LoVo (cell line): ENCODE measurements around the gene VGLL4.
"Not testable (repeated sequence)": the region's sequence is repeated elsewhere in the genome, so short reads cannot be mapped to it uniquely, and the experiment has no call there.

Experiments used
- DNase-seq: peaks from one replicate; pipeline ENCODE4 v3.0.0-alpha.2; 2016; ENCODE audit warnings: low spot score

Gene VGLL4

DNA sequence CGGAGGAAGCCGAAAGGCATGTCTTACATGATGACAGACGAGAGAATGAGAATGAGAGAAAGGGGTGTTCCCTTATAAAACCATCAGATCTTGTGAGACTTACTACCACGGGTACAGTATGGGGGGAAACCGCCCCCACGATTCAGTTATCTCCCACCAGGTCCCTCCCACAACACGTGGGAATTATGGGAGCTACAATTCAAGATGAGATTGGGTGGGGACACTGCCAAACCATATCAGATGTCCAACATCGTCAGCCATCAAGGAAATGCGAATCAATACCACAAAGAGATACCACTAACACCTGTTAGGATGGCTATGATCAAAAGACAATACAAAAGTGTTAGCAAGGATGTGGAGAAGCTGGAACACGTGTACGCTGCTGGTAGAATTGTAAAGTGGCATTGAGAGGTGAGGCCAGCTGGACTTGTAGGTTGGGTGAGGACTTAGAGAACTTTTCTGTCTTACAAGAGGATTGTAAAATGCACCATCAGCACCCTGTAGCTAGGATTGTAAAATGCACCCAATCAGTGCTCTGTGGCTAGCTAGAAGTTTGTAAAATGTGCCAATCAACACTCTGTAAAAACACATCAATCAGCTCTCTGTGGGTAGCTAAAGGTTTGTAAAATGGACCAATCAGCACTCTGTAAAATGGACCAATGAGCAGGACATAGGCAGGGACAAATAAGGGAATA lies 37.5 kb downstream of the VGLL4 start:
- DNase-seq: no peak

DNA sequence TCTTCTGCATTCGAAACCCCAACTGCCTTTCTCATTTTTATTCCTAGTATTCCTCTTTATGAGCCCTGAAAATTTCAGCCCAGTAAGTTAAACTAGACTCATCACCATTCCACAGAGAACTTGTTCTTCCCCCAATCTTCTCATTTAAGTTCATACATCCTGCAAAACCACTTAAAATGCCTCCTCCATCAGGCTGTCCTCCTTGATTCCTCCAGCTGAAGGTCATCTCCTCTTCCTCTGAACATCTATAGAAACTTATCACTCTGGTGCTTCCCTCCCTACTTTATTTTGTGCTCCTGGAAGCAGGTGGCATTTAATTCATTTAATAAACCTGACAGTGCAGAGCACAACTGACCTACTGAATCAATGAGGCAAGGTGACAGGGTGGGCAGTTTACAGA lies 38.3 kb downstream of the VGLL4 start:
- no peak for DNase-seq

DNA sequence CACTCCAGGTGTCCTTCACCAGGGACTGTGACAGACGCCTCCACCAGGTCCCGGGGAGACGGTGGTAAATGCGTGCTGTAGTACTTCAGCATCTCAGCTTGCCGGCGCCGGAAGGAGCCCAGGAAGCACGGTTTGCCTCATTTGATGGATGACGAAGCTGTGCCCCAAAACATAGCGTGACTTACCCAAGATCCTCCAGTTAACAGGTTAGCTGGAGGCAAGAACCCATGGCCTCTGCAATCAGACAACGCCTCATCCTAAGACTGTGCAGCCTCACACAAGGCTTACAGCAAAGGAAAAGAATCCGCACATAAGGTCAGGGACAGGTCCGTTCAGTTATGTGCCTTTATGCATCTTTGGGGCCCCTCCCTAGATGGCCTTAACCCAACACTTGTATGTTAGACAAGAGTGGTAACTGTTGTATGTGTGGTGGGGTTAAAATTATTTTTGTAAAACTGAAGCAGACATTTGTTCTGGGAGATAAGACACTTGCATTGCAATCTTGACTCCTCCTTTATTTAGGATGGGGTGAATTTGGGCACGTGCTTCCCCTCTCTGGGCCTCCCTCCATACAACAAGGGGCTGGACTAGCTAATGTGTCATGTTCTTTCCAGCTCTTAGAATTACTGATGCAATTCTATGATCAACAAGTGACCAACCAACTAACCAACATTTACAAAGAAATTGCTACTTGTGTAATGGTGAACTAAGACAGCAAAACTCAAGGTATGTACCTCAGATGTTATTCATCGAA lies 39.4 kb downstream of the VGLL4 start:
- DNase-seq: no peak

DNA sequence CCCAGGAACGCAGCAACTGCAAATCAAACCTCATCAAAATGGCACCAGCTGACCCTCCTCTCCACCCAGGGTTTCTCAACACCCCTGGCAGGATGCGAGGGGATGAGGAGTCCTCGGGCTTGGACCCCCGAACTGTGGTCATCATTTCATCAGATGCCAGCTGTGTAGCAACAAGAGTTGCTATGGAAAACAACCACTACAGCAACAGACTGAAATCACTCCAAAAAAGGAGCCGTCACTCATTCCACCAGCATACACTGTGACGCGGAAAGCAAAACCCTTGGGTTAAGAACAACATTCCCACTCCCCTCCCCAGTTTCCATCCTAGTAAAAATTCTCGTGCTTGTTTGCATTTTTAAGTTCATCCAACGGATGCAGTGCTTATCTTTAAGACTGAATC lies 40.1 kb downstream of the VGLL4 start:
- no peak for DNase-seq

DNA sequence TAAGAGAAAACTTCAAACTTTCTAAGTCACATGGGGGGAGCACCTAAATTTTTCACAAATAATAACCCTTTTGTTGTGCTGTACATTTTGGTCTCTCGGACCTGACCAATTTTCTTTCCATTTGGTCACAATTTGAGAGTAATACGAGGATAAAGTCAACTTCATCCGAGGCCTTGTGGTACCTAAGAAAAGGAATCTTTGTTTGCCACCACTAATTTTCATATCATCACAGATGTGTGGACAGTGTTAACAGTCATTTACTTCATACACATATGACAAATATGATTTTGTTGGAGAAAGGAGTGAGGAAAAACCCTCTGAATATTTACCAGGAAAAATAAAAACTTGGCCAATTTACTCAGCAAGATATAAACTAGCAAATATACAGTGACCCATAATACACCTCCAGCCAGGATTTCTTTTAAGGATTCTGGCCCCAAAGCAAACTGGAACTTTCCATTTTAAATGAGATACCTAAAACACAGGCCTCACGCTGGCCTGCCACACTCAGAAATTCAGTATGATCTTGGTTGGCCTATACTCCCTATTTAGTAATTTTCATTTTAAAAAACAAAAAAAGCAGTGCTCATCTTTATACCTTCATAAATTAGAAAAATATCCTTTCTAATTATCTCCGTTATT lies 40.7 kb downstream of the VGLL4 start:
- DNase-seq: no peak

DNA sequence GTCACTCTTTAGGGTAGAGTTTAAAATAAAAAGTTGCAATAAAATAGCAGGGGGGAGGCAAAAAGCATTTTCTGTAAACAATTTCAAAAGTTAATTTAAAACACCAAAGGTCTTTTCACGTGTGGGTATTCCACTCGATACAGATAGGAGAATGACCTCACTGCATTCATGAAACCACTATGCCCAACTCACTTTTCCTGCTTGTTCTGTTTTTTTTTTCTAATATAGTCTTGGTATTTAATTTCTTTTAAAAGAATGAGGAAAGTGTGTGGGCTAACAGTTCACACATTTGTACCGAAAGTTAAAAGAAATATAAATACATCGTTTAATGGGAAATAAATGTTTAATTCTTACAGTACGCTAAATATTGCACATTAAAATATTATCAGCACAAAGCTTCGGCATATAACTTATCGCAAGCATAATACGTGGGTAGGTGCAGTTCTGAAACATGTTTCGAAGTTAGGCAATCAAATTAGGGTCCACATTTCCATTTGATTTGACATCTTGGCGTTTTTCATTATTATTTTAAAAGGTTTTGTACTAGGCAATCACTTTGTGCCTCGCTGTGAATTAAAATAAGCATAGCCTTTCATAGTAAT lies 41.4 kb downstream of the VGLL4 start:
- no peak for DNase-seq

DNA sequence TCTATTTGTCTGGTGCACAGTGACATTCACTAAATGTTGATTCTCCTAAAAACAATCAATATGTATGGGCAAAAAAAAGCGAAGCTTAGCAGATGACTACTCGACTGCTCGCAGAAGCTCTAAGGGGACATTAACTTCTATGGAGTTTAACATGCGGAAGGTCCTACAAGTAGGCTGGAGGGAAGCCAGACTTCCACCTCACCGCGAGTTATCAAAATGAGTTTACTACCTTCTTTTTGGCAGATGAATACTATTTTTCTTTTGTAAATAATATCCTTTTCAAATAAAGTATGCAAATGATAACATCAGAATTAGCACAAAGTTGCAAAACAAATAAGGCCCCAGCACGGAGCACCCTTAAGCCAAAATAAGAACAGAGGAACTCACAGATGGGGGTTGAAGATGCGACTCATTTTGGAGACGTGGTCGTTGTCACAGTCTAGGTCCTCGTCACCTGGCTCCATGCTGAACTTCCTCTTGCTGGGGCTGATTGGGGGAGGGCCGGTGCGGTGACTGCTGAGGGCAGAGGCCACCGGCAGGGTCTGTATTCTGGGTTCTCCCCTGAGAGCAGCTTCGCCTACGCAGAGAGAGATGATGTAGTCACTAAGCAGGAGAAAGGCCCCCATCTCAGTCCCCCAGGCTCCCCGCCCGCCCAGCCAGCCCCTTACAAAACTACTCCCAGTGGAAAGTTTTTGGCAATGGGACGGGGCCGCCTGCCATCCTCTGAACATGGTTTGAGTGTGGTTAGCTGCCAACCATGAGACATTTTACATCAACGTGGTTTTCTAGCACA lies 42.1 kb downstream of the VGLL4 start:
- no peak for DNase-seq

DNA sequence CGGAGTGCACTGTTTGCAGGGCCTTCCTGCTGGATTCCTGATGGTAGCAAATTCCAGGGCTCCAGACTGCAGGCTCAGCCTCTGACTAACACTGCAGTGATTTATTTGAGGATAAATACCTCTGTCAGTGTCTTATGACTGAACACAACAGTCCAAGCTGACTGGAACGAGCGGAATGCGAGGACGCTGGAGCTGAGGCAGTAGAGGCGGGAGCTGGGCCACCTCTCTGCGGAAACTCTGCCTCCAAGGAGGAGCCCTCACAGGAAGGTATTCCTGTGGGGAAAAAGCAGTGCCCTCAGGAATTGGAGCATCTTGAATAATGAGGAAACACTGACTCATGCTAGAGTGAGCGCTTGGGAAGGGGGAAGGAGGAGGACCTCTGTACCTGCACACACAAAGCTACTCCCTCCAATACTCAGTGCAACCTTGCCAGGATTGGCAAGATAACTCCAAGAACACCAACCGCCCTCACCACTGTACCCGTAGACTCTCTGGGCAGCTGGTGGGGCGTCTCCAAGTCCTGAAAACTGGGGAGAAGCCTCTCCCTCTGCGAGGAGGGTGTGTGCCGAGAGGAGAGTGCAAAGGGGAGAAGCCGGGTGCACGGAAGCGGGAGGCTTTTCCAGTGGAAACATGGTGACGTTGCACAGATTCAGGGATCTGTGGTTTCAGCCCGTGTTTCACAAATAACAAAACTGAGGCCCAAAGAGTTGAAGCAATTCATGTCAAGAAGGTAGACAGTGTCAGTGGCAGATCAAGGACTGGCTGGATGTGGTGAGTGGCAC lies 43.0 kb downstream of the VGLL4 start:
- no peak for DNase-seq

DNA sequence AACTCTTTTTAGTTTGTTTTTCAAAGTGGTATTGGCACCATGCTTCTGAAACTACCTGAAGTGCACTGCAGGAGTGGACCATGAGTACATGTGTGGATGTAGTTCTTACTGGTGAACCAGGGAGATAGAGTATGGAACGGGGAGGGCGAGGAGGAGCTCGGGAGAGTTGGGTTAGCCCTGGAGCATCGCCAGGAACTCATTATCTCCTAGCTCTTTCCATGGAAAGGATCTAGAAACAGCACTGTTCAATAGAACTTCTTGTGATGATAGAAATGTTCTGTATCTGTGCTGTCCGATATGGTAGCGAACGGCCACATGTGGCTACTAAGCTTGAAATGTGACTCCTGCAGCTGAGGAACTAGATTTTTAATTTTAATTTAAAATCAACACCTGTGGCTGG lies 47.3 kb downstream of the VGLL4 start:
- no peak for DNase-seq

DNA sequence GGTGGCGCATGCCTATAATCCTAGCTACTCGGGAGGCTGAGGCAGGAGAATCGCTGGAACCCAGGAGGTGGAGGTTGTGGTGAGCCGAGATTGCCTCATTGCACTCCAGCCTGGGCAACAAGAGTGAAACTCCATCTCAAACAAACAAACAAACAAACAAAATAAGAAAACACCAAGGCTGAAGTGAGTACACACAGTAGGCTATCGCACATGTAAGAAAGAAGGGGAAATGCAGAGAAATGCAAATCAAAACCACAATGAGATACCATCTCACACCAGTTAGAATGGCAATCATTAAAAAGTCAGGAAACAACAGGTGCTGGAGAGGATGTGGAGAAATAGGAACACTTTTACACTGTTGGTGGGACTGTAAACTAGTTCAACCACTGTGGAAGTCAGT lies 48.7 kb downstream of the VGLL4 start:
- not testable (repeated sequence) for DNase-seq

DNA sequence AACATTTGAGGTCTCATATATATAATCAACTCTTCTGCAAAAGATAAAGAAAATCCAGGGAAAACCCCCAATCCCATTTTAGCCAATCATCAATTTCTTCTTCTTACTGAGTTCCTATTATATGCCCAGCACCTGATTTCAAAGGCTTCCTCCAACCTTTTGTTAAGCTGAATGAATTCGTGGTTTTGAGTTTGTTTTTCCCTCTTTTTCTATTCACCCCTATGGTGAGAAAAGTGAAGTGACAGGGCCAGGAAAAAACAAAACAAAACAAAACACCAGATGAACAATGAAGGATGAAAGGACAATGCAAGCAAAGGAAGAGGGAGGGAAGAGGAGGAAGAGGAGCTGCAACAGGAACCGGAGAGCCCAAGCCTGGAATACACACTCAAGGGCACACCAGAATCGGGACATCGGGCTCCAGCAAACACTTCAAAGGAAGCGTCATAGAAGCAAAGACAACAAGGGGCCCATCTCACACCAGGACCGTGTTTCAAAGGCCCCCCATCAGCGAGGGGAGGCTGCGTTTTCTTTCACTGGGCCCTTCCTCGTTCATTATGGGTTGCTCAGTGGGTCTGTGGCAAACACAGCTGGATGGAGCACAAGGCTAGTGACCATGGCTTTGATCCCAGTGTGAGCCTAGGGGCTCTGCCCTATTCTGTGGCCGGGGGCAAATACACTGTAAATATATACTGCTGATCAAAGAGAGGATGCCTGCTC lies 50.2 kb downstream of the VGLL4 start:
- DNase-seq: no peak

DNA sequence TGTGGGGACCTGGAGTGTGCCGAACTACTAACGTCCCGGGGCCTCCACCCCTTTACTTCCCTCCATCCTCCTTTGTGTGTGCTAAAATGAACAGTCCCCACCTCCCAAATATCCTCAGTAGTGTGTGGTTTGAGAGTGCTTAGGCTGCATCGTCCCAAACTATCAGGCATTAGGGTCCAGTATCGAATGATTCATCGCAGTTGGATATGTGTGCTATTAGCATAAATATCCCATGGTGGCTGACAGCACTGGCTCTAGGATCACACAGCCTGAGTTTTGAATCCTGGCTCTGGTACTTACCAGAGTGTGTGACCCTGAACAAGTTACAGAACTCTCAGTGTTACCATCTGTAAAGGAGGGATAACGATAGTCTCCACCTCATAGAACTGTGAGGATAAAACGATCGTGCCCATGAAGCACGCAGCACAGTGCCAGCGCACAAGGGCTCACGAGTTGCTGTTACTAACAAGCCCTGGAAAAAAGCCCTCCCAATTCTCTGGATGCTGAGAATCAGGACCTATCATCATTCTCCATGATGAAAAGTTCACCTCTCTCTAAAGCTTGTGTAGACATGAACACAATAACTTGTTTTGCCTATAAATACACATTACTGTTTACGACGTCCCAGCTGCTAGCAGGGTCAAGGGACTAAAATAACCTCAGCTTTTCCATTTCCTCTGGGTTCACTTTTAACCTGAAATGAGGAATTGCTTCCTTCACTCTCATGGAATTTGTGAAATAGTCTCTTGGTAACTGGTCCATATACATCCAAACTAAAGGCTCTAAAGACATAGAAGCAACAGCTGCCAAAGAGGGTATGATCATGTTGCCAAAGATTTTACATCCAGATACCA lies 51.0 kb downstream of the VGLL4 start:
- DNase-seq: no peak

DNA sequence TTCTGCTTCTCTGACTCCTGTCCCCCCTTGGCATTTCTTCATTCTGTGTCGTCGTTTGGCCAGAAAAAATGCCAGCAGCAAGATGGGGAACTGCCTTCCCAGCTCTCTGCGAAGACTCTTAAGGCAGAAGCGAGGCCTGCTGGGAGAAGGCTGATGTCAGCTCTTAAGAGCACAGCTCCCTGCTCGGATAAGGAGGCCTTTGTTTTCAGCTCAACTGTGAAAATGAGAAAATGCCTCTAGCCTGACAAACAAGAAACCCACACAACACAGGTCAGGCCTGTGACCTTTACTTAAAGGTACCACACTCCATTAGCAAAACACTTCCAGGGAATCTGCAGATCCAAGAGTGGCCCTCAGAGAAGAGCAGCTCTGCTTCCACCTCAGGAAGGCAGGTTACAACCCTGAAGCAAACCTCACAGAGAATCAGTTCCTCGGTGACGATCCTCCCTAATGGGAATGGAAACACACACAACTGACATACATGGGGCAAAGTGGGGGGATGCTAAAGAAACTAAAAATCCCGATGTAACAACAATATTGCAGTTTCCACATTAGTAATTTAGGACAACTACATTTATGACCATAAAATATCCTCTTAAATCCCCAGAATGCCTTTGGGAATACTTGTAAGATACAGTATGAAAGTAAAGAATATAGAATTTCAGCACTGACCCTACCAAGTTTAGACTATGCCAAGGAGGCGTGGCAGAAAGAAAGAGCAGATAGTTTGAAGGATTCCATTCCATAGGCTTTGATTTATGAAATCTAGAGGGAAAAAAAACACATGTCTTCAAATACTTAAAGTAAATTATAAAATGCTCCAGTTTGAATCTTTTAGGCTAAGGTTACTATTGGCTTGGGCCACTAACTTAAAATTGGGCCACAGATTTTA lies 52.1 kb downstream of the VGLL4 start:
- no peak for DNase-seq

DNA sequence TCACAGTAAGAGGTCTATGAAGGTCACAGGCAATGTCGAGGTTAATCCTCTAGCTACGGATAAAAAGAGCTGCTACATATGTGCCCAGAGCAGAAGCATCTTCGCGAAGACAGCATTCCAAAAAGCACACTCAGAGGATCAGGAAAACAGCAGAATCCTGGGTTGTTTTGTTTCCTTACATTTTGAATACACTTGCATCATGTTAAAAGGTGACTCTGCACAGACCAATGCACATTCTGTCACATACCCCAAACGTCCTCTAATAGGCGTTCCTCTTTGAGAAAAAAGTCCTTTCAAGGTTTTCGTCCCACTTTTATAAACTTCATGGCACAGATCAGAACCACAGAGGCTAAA lies 52.7 kb downstream of the VGLL4 start:
- no peak for DNase-seq

DNA sequence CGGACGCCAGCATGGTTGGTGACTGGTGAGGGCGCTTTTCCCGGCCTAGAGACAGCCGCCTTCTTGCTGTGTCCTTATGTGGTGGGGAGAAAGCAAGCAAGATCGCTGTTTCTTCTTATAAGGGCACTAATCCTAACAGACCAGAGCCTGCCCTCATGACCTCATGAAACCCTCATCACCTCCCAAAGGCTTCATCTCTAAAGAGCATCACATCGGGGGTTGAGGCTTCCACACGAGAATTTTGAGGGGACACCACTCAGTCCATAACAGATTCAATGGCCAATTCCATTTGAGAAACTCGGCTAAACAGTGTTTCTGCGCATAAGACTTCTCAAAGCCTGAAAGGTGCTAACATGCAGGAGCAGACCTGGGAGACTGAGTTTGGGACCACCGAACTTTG lies 54.0 kb downstream of the VGLL4 start:
- no peak for DNase-seq

DNA sequence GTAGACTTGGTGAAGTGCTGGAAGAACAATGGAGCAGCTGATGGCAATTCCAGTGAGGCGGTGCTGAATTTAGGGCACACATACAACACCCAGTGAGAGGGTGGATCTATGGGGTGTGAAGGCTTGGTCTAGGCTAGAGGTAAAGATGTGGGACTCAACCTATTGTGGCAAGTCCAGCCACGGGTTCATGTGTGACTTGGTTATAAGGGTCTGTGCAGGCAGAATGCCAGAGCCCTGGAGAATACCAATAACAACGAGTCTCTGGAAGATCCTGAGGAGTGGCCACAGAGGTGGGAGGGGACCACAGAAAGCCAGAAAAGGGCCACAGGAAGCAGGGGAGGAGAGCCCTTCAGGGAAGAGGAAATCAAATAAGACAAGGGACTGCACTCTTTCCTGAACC lies 55.0 kb downstream of the VGLL4 start:
- no peak for DNase-seq

DNA sequence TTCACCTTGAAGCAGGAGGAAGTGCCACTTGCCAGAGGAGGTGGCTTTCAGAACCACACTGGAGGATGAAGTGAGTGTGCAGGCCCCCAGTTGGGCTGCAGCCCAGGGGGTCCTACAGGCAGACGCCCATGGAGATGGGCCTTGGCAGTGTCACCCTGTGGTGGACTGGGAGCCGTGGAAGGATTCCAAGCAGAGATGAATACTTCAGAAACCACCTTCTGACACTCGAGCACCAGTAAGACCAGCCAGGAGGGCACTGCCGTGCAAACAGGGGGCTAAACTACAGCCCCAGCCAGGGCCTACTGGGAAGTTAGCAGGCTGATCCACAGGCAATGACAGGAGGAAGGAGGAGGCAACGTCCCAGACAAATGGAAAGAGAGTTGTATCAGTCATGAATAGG lies 55.4 kb downstream of the VGLL4 start:
- DNase-seq: no peak

DNA sequence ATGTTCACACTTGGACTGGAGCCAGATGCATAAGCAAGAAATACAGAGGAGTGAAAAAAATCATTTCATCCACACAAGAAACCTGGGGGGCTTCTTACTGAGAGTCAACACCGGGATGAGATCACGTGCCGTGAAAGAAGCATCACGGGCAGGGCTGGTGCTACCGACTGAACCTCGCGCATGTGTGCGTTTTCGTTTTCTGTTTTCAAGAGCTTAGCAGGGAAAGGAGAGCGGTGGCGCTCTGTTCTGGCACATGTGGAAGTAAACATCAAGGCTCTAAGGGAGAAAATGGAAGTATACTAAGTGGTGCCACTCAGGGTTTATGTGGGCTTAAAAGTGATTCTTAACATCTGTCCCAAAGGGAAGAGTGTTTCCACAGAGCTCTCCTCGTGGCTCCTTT lies 55.9 kb downstream of the VGLL4 start:
- DNase-seq: no peak

DNA sequence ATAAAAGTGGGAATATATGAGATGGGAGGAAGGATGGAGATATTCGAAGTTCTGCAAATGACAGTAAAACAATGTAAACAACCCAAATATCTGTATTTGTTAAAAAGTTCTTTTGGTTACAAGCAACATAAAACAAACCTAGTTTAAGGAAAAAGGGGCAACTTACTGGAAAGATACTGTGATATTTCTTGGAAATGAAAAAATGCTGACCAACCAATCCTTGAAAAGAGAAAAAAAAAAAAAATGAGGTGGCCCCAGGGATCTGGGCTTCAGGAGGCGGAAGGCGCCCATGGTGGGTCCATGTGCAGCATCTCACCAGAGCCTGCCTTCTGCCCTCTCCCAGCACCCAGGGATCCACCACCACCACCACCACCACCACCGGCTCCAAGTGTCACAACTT lies 59.1 kb downstream of the VGLL4 start:
- no peak for DNase-seq
